Inflammatory macrophage treated with lipopolysaccharide for 1 hour (primary cell): ENCODE results near the gene KIF1C.

ENCODE experiments used
- DNase-seq, 2 donors: peaks; one replicate each; pipeline ENCODE4 v3.0.0-alpha.2; 2020 to 2022

Gene KIF1C

GRCh38 chr17:4997302-4998026 lies at the start of gene KIF1C, which contains the start of gene INCA1:
Gene KIF1C, plus strand, starts transcription at chr17:4997950. Its CDS starts 2,297 bp downstream, at chr17:5000247.
Gene INCA1, minus strand, starts transcription at chr17:4997522. Its CDS starts 3,085 bp downstream, at chr17:4994437.
- DNase-seq, result peak; percentile 82 to 91

DNA sequence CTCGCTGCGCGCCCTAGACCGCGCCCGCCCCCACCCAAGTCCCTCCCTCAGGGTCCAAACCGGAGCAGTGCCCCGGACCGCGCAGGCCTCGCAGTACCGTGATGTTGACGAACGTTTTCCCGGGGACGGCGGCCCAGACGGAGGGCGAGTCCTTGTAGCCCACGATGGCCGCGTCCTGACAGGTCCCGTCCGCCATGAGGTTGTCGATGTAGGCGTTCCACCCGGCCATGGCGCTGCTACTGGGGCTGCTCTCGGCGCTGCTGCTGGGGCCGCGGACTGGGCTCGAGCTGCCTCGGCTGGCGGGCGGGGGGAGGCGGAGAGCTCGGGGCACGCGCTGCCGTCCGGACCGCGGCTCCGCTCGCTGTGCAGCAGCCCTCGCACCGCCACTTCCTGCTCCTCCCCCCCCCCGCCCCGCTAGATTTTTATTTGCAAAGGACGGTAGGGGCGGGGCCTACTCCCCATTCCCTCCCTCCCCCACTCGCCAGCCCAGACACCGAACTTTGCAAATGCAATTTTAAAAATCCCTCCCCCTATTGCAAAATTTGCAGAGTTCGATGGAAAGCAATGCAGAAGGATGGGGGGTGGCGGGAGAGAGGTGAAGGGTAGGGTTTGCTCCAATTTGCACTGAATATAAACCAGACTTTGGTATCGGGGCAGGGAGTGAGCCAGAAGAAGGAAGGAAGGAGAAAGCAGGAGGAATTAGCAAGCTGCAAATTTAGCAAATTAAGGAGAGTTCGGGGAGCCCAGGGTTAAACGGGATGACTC lies 49.4 kb upstream of the KIF1C start, which contains the start of gene PFN1:
TSS of gene PFN1 (minus strand) at position 365 of the 765 bp plus-strand sequence. CDS start at position 229, 136 bp downstream.
- DNase-seq, result peak; percentile 94 to 98

DNA sequence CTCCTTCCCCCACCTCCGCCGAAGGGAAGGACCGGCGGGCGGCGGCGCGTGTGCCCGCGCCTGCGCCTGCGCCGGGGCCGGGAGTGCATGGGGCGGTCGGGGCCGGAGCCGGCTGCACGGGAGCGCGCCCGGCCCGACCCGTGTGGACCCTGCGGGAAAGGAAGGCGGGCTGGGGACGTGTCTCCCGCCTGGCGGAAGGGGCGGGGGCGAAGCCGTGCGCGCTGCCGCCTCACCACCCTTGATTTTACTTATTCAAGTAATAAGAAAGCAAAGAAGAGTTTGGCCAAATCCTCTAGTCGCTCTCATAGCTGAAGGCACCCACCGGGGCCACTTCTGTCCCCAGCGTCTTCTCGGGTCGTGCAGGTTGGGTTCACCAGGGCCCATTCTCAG lies 48.8 kb upstream of the KIF1C start:
- DNase-seq, result peak; percentile 85 to 88

- DNase-seq, result peak; percentile 92 to 95
These were observed 48.3 kb upstream of the KIF1C start for GRCh38 chr17:4949321-4950074.

DNA sequence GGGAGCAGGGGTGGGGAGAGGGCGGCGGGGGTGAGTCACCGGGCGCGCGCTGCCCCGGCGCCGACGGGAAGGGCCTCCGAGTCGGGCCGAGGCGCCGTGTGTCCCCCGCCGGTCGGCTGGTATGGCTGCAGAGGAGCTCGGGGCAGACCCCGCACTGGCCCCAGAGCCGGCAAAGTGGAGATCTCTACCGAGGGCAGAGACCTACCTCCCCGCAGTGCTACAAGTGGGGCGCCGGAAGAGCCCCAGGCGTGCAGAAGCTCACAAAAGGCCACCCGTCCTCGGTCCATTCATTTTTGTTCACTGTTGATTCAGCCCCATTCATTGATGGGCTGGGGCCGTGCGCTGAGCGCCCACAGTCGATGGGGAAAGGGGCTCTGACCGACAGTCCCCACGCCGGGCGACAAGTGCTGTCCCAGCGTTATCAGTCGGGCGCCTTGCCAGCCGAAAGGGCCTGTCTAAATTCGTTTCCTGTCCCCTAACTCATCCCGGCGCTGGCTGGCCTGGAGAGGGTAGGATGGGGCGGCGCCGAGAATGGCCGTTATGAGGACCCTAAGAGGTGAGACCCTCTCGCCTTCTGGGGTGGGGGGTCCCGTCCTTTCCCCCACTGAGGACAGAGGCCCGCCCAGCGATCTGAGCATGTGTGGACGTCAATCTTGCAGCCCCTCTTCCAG lies 47.5 kb upstream of the KIF1C start:
- DNase-seq, result no peak

DNA sequence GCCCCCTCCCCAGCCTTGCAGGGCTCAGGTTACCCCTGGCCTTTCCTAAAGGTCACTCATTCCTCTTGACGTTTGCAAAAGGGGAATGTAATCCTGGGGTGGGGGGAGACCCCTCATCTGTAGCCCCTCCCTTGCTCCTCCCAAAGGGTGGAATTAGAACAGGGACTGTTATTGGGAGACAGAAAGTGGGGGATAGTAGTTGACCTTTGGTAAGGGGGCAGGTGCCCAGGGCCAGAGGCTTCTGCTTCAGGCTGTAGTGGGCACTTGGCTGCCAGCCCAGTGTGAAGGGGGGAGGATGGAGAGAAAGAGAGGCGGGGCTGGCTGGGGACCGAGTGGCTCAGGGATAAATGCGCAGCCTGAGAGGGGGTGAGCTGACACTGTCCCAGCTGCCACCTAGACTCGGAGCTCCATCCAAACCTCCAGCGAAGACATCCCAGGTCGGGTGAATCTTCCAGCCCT lies 47.0 kb upstream of the KIF1C start, which contains the start of gene ENO3:
TSS of gene ENO3 (plus strand) at position 374 of the 459 bp plus-strand sequence. CDS start 711 bp downstream, outside the sequence.
- no peak for DNase-seq

- DNase-seq, result no peak
These were observed 46.3 kb upstream of the KIF1C start for GRCh38 chr17:4951486-4951885.

GRCh38 chr17:4953451-4953961 lies 44.2 kb upstream of the KIF1C start:
- no peak for DNase-seq

GRCh38 chr17:4955091-4955490 lies 42.7 kb upstream of the KIF1C start:
- DNase-seq, result no peak

- peak in 1 of 2 donors; percentile 46 for DNase-seq
These were observed 41.2 kb upstream of the KIF1C start for GRCh38 chr17:4956493-4957061.

- no peak for DNase-seq
These were observed 39.6 kb upstream of the KIF1C start for GRCh38 chr17:4958102-4958501.

- no peak for DNase-seq
These were observed 38.3 kb upstream of the KIF1C start for GRCh38 chr17:4959261-4959965.

GRCh38 chr17:4960279-4960922 lies 37.3 kb upstream of the KIF1C start:
- no peak for DNase-seq

- DNase-seq, result no peak
These were observed 32.3 kb upstream of the KIF1C start for GRCh38 chr17:4965311-4965986.

DNA sequence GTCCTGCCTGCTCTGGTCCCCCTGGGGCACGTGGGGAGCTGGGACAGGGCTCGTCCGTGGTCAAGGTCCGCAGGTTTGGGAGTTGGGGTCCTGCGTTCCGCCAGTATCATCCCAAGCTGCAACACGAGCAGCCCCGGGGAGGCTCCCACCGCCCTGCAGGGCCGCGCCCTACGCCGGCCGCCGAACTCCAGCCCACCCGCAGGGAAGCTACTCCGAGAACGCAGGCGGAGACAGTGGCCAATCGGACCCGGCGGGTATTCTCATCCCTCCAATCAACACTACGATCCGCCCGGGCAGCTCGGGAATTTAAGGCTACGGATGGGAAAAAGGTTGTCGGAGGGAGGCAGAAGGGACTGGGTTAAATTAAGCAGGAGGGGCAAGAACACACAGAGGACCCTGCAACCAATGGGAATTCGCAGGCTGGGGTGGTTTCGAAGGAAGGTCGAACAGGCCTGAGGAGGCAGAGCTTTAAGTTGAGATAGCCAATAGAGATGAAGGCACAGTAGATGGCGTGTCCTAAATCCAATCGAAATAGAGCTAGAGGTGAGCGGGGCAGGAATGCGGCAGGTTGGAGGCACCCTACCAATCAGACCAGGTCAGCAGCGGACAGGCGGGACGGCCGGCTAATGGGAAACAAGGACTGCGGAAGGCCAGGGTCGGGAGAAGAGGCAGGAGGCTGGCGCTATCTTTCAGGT lies 30.8 kb upstream of the KIF1C start:
- DNase-seq, result peak; percentile 95 to 99

DNA sequence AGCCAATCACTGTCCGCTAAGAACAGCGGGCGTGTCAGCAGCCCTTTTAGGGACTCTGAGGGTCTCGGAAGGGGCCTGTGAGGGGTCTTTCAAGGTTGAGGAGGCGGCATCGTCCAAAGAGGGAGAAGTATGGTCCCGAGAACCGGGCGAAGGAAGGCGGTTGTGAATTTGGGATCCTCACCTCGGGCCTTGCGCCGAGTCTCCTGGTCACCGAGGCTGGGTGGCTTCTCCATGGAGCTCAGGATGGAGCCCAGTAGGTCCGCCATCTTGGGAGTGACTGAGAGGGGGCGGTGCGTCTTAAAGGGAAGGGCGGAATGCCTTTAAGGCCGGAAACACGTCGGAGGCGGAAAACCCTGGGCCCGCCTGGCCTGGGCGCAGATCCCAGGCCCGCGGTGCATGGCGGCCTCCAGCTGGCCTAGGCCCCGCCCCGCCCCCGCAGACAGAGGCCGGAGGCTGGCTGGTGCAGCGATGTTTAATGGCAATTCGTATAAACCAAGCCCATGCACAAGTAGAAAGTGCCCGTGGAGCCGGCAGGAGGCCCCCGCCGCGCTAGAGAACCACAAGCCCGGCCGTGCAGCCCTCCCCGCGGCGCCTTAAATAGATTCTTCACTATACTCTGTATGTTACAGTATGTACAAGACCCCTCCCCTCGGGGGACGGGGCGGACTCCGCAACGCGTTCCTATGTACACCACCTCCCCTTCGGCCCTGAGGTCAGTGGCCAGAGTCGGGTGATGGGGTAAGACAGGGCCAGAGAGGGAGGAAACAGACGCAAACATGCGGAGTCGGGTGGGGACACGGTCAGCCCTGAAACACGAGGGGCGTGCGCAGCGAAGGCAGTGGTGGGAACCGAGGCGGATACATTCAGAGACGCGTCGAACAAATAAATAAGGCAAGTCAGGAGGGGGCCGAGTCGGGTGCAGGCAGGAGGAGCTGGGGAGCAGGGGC lies 29.9 kb upstream of the KIF1C start, which contains the start of gene SPAG7:
TSS of gene SPAG7 (minus strand) at position 279 of the 947 bp plus-strand sequence. CDS start at position 266, 13 bp downstream.
- peak; percentile 92 to 99 for DNase-seq

DNA sequence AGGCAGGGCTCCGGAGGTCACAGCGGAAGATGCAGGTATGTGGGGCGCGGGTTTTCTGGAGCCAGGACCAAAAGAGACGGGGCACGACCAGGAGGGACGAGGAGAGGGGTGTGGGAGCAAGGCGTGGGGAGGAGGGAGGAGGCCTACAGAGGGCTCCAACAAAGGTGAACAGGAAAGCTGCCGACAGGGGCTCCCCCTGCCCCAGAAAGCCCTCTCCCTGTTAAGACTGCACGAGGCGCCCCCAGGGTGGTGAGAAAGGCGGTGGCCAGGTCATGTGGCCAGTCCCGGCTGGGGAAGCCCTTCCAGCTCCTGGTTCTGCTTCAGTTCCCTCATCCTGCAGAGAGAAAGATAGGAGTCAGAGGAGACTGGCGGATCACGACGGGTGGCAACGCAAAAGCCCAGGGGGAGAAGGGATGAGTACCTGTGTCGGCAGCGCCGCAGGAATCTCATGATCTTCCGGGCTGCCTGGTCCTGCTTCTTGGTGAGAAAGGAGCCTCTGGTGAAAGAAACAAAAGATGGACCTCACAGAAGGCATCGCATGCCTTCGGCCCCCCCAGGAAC lies 29.2 kb upstream of the KIF1C start:
- peak in 1 of 2 donors; percentile 55 for DNase-seq
